Mesenteric fat pad (tissue), 1 donor: ENCODE measurements around the gene PRKAG2. TPM values are rescaled to one million over a fixed set of nuclear protein-coding genes. Genes with fewer than 3 reads are reported as not detected.
"Not testable (repeated sequence)": the region's sequence is repeated elsewhere in the genome, so short reads cannot be mapped to it uniquely, and the experiment has no call there.

Source experiments
- DNase-seq: peaks from one replicate; pipeline ENCODE4 v3.0.0-alpha.2; 2020; ENCODE audit warnings: low spot score
- total RNA-seq: library from RNA; stranded (reverse); fragmentation: NEBNext Ultra II Directional; extraction: Animal tissue kit (Norgen Biotek cat#: 25700); gene quantifications from one replicate; pipeline ENCODE4 v1.2.1, GENCODE V29; 2021
- donor health status: DM: yes; HTN: yes; CAD: no.

The PRKAG2 gene
- total RNA-seq, 1 donor from 2014 or later, result 61.2 TPM

- DNase-seq, result no peak
Observed at GRCh38 chr7:151837285-151838042, 39.5 kb downstream of the PRKAG2 start.

DNA sequence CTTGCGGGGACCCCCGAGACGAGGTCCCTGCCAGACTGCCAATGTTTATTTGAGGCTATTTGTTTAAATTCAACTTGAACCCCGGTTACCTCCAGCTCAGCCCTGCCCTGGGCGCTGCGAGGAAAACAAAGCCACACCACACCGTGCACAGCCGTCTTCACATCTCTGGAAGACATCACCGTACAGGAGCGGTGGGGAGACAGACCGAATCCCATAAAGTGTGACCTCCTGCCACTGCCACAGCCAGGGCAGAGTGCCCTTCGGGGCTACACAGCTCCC lies 40.0 kb downstream of the PRKAG2 start:
- DNase-seq, result no peak

DNA sequence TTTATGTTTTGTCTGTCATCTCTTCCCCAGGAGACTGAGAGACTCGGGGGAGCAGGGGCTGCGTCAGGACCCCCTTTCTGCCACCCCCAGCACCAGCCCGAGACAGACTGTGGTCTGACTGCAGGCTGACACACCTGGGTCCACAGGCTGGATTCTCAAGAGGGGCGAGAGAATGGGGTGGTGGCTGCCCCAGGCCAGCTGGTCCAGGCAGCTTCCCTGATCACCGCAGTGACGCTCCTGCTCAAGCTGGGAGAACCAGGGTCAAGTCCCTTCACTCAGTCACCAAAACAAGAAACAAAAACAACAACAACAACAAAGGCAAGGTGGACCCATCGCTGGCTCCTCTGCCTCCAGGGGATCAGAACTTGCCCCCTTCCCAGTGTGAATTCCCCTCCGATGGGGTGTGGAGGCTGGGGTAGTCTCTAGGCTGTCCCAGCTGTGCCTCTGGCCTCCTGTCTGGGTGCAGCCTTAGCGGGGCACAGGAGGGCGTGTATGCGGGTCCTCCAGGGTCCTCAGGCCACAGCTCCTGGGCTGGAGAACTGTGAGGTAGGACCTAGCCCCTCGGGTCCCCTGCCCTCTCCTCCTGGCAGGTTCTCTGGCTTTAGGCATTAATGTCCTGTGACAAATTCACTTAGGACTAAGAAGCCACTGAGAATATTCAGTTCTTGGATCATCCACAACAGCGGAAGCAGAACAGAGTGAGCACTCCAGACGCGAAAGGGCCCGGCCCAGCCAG lies 40.6 kb downstream of the PRKAG2 start:
- DNase-seq, result no peak

GRCh38 chr7:151835636-151836035 lies 41.3 kb downstream of the PRKAG2 start:
- no peak for DNase-seq

- no peak for DNase-seq
Observed at GRCh38 chr7:151834271-151835035, 42.5 kb downstream of the PRKAG2 start.

DNA sequence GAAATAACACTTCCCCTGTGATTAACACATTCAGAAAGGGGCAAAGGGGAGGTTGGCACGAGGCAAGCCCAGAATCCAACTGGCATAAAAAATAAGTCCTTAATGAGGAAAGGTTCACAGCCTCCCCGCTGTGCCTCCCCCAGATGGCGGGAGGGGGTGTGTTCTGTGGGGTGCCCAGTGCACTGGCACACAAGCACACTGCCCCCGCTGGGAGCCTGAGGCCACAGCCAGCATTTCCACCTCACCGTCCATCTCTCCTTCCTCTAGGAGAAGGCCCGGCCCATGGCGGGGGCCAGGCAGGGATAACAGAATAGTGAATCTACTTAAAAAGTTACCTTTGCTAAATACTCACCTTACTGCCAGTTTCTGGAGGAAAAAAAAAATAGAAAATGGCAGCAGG lies 43.2 kb downstream of the PRKAG2 start:
- no peak for DNase-seq

GRCh38 chr7:151833213-151833651 lies 43.7 kb downstream of the PRKAG2 start:
- no peak for DNase-seq

- DNase-seq, result no peak
Observed at GRCh38 chr7:151832656-151833055, 44.3 kb downstream of the PRKAG2 start.

DNA sequence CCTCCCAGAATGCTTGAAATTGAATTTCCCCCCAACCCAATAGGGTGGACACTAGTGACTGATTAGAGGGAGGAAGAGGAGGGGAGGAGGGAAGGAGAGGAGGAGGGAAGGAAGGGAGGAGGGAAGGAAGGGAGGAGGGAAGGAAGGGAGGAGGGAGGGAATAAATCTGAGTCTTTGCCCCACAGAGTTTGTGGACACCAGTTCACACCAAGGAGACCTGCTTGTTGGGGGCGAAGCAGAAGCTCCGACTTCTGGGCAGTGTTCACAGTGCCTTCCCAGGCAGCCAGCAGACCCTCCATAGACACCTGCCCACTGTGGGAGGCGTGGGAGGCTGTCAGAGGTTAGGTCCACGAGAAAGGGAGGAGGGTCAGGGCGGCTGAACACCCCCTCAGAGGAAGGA lies 44.8 kb downstream of the PRKAG2 start:
- DNase-seq, result no peak

DNA sequence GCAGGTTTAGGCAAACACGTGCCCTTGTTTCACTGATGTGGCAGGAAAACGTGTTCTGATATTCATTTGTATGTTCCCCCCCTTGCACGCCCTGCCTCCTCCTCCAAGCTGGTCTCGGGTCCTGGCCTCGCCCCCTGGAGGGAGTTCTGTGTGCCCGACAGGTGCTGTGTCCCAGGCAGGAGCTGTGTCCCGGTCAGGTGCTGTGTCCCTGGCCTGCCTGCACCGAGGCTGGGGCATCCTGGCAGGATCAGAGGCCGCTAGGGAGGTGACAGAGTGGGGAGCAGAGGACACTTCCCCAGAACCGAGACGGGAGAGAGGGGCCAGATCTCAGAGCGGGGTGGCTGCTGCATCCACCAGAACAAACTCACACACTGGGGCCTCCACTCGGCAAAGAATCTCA lies 45.3 kb downstream of the PRKAG2 start:
- DNase-seq, result no peak

DNA sequence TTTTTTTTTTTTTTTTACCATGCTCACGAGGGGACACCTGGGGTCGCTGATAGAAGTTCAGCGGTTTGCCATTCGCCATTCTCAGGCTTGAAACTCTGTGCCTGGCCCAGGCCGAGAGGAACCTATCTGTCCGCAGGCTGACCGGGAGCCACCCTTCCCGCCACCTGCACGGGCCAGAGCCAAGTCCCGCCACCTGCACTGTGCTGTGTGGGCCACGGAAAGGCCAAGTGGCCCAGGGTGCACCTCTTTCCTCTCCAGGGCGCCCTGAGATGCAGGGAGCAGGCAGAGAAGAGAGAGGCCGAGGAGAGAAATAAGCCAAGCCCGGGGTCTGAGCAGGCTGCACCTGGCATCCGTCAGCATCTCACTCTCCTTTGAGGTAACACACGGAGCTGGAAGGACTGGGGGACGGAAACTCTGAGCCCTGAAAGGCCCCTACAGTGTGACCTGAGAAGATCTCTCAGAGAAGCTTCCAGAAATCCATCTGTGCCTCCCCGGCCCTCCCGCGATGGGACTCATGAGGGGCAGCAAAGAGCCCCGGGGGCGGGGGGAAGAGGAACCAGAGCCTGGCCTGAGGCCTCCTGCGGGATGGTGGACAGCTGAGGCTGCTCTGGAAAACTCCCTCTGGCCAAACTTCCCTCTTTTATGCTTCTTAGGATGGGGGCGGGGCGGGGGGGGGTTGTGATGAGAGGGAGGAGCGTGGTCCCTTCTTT lies 46.6 kb downstream of the PRKAG2 start:
- DNase-seq, result no peak

DNA sequence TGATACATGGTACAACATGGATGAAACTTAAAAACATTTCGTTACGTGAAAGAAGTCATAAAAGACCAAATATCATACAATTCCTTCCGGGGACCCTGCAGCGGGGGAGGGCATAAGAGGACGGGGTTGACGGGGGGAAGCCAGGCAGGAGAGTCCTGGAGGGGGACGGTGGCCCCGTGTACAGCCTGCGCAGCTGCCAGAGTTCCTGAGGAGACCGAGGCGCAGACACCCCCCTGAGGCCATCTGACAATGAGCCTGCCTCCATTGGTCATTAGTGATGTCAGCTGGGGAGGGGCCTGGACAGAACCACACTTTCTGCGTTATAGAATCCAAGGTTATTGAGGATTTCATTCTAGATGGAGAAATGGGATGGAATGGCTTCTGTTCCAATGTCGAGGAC lies 47.2 kb downstream of the PRKAG2 start:
- no peak for DNase-seq

DNA sequence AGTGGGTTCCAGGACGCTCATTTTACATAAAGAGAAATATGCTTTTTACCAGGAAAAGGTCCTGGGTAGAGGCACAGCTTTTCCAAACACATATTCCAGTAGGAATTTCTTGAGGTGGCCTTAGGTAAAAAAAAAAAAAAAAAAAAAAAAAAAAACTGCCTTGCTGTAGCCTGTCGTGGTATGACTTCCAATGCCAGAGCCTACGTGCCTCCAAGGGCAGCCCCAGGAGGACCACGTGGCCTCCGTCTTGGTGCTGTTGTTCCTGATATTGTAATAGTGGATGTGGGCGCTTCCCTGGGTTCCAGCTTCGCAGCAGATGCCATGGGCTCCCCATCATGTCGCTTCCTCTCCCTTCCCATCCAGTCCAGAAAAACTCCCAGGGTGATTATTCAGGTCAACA lies 49.3 kb downstream of the PRKAG2 start:
- DNase-seq, result no peak

GRCh38 chr7:151826316-151826715 lies 50.6 kb downstream of the PRKAG2 start:
- not testable (repeated sequence) for DNase-seq

DNA sequence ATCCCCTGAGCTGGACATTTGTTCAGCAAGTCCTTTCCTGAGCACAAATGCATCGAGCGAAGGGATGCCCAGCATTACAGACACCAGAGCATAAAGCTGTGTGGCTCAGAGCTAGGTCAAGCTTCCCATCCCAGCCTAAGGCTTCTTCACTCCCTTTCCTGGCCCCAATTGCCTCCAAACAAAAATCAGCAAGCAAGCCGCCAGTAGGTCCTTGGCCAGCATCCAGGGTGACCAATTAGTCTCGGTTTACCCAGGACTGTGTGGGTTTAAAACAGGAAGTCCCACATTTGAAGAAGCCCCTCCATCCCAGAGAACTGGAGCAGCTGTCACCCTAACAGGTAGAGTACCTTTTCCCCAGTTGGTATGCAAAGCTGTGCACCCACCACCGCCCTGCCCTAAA lies 51.2 kb downstream of the PRKAG2 start:
- no peak for DNase-seq

- no peak for DNase-seq
Observed at GRCh38 chr7:151824373-151824933, 52.5 kb downstream of the PRKAG2 start.

DNA sequence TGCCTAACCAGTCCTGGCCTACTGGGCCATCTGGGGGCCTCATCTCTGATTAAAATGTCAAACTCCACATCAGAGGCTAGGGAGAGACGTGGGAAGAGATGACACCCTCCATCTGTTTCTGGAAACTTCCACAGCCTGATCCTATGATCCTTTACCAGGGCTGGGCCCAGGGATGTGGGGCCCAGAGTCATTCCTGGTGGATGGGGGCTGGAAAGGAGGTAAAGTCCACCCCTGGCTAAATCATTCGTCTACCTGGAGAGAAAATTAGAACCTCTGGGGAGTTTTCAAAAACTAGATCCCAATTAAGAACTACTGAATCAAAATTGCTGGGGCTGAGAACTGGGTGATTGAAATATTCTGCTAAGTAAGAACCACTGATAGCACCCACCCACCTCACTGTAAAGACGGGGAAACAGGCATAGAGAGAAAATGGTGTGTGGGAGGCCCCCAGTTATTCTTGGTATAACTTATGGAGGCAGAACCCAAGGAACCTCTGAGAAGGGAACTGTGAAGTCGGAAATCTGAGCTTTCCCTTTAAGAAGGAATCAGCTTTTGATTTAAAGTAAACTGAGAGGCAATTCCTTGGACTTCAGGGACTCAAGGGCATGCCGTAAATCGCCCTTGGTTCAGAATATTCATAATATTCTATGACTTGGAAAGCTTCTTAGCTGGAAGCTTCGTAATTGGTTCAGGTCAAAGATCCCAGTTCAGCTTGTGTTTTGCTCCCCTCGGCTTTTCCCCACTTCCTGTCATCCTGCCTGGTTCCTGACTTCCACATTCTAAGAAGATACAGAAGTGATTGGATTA lies 53.1 kb downstream of the PRKAG2 start:
- DNase-seq, result no peak

GRCh38 chr7:151822541-151823181 lies 54.3 kb downstream of the PRKAG2 start:
- no peak for DNase-seq

GRCh38 chr7:151821806-151822540 lies 54.9 kb downstream of the PRKAG2 start:
- no peak for DNase-seq
